HG03442 (cell line): ENCODE results near the gene GRAMD1B.
A peak's percentile ranks its signal among the peaks of the same experiment; 100 is the strongest.

Experiments
- ATAC-seq: cut with Tn5 transposase; IDR thresholded peaks from one replicate; pipeline ENCODE4 v1.9.1; 2021; ENCODE audit warnings: mild to moderate bottlenecking, moderate library complexity; ENCODE audit not compliant: unreplicated experiment

GRAMD1B gene

GRCh38 chr11:123527526-123527925 is 97.5 kb downstream of the GRAMD1B start:
- no peak for ATAC-seq

DNA sequence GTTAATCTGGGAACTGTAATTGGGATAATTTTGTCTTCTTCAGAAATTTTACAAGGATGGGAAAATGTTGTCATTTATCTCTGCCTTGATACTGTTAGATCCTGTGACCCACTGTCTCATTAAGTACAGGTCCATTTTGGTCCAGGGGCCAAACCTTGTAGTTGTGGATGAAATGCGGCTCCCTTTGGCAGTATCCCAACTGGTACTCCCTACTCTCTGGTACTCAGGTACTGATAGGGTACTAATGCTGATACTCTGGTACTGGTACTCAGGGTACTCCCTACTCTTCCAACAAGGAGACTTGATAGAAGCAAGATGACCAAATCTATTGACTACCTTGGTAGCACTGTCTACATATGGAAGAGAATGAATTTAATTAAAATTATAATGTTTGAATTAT is 97.9 kb downstream of the GRAMD1B start:
- no peak for ATAC-seq

DNA sequence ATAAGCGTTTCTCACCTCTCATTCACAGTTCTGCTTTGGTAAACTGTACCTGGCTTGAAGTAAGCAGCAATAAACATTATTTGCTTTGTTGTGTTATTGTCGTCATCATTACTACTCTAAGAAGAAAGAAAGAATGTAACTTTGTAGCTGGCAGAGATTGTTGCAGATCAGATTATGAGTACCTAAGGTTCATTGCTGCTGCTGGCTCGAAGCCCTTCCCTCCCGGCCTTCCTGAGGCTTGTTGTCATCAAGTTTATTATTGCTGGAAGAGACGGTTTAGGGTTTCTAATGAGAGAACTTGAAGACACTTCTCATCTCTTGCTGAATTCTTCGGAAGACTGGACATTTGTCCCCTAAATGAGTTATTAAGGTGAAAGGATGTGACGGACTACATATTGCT is 101.3 kb downstream of the GRAMD1B start:
- ATAC-seq = no peak

DNA sequence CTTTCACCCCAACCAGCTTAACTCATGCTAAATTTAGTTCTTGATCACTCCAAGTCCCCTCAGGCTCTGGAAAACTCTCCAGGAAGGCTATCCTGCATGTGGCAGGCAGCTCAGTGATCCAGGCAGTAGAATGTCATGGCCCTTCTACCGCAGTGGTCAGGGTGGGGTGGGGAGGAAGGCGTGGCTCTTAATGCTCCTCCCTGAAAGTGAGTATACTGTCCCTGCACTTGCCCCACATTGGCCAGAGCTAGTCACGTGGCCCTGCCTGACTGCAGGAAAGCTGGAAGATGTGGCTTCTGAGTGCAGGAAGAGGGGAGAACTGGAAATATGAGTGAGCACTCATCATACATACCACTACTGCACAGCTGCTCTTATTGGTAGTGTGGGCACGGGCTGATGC is 102.1 kb downstream of the GRAMD1B start:
- no peak for ATAC-seq

DNA sequence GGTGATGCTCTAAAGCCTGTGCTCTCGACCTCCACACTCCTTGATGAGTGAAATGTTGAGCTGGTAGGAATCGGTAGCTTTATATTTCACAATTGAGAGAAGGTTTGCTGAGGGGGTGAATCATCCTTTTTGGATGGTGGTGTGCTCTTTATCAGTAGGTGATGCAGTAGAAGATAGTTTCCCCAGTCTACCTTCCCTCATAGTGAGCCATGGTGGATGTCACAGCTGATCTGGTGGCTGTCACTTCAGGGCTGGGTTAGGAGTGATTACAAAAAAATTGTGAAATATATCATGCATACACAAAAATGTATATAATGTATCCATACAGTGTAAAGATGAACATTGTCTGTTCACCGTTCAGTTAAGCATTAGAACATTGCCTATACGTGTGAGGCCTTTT is 105.3 kb downstream of the GRAMD1B start:
- no peak for ATAC-seq

DNA sequence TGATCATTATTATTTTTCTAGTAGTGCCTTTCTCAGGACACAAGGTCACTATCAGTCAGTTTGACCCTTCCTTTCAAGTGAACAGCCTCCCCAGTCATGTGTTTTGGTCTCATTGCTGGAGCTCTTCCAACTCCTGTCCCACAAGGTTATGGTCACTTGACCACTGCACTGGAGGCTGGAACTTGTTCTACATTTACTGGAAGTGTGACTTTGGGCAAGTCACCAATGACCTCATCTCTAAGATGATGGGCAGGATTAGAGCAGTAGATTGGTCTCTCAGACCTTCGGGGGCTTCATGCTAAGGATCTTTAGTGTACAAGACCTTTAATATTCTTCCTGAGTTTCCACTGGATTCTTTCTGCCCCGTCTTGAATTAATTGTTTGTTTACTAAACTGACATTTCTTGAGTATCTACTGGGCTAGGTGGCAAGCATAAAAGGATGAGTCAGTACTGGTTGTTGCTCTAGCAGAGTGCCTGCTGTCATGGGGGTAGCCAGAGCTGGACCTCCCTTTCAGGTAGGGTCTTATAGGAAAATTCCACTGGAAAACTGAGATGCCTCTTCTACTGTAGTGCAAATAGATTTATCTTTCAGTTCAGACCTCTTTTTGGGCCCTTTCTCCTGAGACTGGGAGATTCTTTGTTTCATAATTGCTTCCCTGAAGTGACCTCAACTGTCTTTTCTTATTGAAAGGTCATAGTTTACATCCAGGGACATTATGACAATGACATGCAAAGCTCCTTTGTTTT is 106.8 kb downstream of the GRAMD1B start:
- no peak for ATAC-seq

- ATAC-seq = no peak
These were observed 107.7 kb downstream of the GRAMD1B start for GRCh38 chr11:123537726-123538125.

DNA sequence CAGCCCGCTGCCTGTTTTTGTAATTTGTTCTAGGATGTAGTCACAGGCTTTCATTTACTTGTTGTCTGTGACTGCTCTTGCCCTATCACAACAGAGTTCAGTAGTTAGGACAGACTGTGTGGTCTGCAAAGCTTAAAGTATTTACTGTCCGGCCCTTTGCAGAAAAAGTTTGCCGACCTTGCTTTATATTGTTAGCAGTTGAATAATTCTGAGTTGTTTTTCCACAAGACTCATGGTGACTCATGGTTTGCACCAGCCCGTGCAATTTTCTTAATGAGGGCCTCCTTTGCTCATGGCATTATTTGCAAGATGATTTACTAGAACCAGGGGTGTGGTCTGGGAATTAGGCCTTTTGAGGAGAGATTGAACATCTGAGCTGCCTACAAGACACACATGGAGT is 113.7 kb downstream of the GRAMD1B start:
- no peak for ATAC-seq

DNA sequence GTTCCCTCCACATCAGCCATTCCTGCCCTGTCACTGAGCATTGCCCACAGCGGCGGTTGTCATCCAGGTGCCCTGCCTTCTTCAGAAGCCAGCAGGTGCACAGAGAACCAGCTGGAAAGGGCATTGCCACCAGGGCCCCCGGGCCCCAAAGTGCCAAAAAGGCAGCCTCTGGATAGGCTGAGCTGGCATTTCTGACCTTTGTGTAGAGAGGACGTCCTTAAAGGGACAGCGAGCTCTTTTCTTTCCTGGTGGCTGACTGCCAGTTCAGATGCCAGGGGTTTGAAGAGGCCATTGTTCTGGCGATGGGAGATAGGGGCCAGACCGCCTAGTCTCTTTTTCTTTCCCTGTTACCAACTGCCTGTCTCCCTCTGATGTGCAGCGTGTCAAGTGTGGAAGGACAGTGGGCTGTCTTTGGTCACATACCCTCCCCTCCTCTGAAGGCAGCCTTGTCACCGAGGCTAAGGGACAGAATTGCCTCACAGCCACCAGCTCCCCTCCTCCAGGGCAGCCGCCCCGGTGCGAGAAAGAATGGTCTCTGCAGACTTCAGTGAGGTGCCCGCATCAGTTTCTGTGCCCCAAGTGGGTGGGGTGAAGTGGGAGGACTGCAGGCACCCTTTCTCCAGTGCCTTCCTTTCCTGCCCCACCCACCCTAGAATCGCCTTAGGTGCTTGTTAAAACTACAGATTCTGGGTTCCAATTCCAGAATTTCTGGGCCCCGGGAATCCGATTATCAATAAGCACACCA is 114.7 kb downstream of the GRAMD1B start:
- no peak for ATAC-seq

DNA sequence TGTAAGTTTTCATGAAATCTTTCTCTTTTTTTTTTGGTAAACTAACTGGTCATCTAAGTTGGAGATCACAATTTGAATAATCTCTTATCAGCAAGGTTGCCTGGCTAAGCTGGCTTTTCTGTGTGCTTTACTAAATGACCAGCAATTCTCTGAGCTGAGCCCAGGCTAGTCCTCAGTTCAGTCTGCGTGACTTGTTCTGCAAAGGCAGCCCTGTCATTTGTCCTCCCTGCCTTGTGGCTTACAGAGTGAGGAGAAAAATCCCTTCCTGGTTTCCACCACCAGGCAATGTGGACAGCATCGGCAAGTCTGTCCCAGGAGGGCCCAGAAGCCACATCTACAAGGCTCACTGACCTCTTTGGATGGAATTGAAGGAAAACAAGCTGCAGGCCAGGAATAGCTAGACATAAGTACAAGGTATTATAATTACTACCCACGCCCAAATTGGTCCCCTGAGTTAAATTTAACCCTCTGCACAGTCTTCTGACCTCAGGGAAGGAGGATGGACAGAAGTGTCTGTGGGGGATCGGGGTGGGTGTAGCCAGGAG is 115.7 kb downstream of the GRAMD1B start:
- ATAC-seq = no peak

- no peak for ATAC-seq
These were observed 116.4 kb downstream of the GRAMD1B start for GRCh38 chr11:123546515-123546914.

- ATAC-seq = peak; percentile 95
These were observed 117.1 kb downstream of the GRAMD1B start for GRCh38 chr11:123547180-123547579.

DNA sequence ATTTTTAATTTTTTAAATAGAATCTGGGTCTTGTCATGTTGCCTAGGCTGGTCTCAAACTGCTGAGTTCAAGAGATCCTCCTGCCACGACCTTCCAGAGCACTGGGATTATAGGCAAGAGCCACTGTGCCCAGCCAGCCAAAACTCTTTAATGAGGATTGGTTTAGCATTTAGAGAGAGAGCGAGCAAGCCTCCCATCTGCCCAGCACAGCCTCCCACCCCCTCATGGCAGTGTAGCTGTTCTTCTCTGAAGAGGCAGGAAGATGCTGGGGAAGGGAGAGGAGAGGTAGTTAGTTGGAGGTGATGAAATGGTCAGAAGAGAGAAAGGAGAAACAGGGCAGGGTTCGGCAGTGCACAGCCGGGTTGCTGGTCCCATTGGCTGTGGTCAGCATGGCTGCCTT is 118.7 kb downstream of the GRAMD1B start:
- ATAC-seq = no peak

- ATAC-seq = no peak
These were observed 120.2 kb downstream of the GRAMD1B start for GRCh38 chr11:123549926-123550917.

DNA sequence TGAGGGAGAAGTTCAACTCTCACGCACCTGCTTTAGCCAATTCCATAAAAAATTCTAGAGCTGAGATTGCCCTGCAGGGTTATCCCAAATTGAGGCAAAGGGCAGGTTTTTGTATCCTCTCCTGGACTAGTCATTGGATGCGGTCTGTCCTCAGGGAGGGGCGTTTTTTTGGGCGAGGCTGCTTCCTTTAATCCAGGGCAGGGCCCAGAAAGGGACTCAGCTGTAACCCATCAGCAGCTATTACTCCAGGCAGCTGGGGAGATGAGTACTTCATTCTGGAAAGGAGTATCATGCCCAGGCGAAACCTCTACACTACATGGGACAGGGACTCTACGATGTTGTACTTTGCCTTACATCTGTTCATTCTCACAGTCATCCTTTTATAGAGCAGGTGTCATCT is 121.0 kb downstream of the GRAMD1B start:
- no peak for ATAC-seq

DNA sequence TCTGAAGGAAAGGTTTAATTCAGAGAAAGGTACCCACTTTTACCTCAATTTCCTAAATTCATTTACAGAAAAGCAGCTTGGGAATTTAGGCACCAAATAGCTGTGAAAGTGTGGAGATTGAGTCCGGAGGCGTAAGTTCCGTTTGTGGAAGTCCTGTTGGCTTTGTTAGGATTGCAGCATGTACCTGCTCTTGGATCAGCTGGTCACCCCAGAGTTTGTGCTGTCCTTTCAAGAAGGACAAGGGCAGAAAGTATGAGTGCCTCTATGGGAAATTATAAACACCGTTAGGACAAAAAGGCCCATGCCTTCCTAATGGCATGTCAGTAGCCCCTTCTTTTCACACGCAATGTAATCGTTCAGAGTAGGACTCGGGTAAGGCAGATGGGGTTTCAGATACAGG is 126.6 kb downstream of the GRAMD1B start:
- ATAC-seq = no peak

DNA sequence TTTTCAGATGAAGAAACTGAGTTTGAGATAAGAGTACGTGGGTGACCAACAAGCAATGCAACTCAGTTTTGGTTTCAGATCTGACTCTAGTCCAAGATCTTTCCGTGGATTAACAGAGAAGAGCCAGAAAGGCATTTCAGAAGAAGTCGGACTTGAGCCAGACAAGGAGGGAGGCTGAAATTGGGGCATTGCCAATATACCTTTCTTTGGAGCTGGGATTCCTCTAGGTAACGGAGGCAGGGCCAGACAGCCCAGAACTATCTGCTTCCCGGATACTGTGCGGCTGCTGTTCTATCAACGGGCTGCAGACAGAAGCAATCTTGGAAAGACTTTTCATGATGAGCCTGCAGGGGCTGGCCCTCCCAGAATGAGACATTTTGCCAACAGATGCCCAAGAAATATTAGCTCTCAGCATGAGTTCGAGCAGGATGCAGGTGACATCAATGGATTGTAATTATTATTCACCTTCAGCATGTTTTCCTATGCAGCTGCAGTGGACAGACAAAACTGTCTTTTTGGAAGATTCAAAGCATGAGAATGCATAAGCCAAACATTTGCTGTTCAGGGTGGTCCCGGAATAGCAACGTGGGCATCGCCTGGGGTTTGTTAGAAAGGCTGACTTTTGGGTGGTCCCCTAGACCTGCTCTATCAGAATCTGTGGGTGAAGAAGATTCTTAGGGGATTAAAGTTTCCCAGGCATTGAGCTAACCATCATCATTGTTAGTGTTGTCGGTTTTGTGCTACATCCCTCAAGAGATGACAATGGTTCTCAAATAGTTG is 128.7 kb downstream of the GRAMD1B start:
- ATAC-seq = no peak

- ATAC-seq = peak; percentile 18
These were observed 129.5 kb downstream of the GRAMD1B start for GRCh38 chr11:123559523-123559955.

DNA sequence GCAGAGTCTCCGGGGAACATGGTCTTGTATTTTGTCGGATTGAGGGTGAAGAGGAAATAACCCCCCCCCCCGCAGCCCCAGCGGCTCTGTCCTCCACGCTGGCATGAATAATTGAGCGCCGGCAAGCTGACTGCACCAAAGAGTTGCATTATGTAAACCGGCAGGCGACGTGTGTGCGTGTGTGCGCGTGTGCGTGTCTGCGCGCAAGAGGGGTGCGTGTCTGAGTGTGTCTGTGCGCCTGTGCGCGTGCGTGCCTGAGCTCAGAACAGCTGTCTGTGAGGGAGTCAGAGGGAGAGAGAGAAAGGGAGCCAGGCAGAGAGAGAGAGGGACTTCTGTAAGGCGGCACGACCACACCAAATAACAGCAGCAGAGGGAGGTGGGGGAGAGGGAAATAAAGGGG is 129.9 kb downstream of the GRAMD1B start:
- peak; percentile 74 for ATAC-seq

GRCh38 chr11:123561431-123561800 is 131.3 kb downstream of the GRAMD1B start:
- ATAC-seq = no peak
